DOHH2 (cell line): Measurements from ENCODE around the gene ANK2.

Experiments
- H3F3A ChIP-seq: fragments of 200-600 bp; sonication (generic), shearing (Covaris generic); 2 replicates; pipeline ENCODE4 v1.6.0; 2016; ENCODE audit warnings: antibody characterized with exemption, mild to moderate bottlenecking; ENCODE audit not compliant: control insufficient read depth, insufficient read depth
- H3K27ac ChIP-seq: fragments of 200-600 bp; sonication (generic); 2 replicates; pipeline ENCODE4 v1.5.1; 2014; ENCODE audit warnings: low read depth, mild to moderate bottlenecking, low read length, moderate library complexity
- H3K27me3 ChIP-seq: fragments of 200-600 bp; sonication (generic); 2 replicates; pipeline ENCODE4 v1.6.1; 2014; ENCODE audit warnings: mild to moderate bottlenecking, low read length, mixed read lengths; ENCODE audit not compliant: control insufficient read depth
- H3K36me3 ChIP-seq: fragments of 200-600 bp; sonication (generic); 2 replicates; pipeline ENCODE4 v1.6.1; 2014; ENCODE audit warnings: mild to moderate bottlenecking, low read length, moderate library complexity, mixed read lengths; ENCODE audit not compliant: control insufficient read depth
- H3K4me1 ChIP-seq: fragments of 200-600 bp; sonication (generic); 2 replicates; pipeline ENCODE4 v1.6.1; 2014; ENCODE audit warnings: mild to moderate bottlenecking, low read length, mixed read lengths; ENCODE audit not compliant: control insufficient read depth
- H3K4me2 ChIP-seq: fragments of 200-600 bp; sonication (generic); 2 replicates; pipeline ENCODE4 v1.6.0; 2014; ENCODE audit warnings: mild to moderate bottlenecking, low read length, moderate library complexity
- H3K4me3 ChIP-seq: fragments of 200-600 bp; sonication (generic); 2 replicates; pipeline ENCODE4 v1.5.1; 2014; ENCODE audit warnings: mild to moderate bottlenecking, low read length, mixed read lengths
- H3K79me2 ChIP-seq: fragments of 200-600 bp; sonication (generic); 2 replicates; pipeline ENCODE4 v1.6.1; 2014; ENCODE audit warnings: mild to moderate bottlenecking, low read length, mixed read lengths; ENCODE audit not compliant: control insufficient read depth
- H3K9me2 ChIP-seq: fragments of 200-600 bp; sonication (generic); replicated peaks from 2 replicates; pipeline ENCODE4 v1.6.1; 2014; ENCODE audit warnings: mild to moderate bottlenecking, low read length, mixed read lengths; ENCODE audit not compliant: control insufficient read depth
- H3K9me3 ChIP-seq: fragments of 200-600 bp; sonication (generic); 2 replicates; pipeline ENCODE4 v1.6.1; 2014; ENCODE audit warnings: antibody characterized with exemption, low read length, mixed read lengths; ENCODE audit not compliant: control insufficient read depth, insufficient read depth
- H4K20me1 ChIP-seq: fragments of 200-600 bp; sonication (generic); 2 replicates; pipeline ENCODE4 v1.6.0; 2014; ENCODE audit warnings: low read depth, mild to moderate bottlenecking, antibody characterized with exemption, low read length, moderate library complexity; ENCODE audit not compliant: control insufficient read depth, insufficient read depth
- CTCF ChIP-seq: fragments of 200-600 bp; sonication (generic); IDR thresholded peaks from one replicate; pipeline ENCODE4 v1.5.1; 2014; ENCODE audit warnings: antibody characterized with exemption, mild to moderate bottlenecking, low read depth, low read length; ENCODE audit not compliant: poor library complexity, severe bottlenecking
- EZH2phosphoT487 ChIP-seq: fragments of 200-600 bp; sonication (generic); IDR thresholded peaks from 2 replicates; pipeline ENCODE4 v1.6.1; 2017; ENCODE audit warnings: borderline replicate concordance, mild to moderate bottlenecking, antibody characterized with exemption, low read length, moderate library complexity, mixed read lengths

The ANK2 gene

GRCh38 chr4:113051361-113051760, 1.9 kb downstream of the ANK2 start:
- no peaks in the 10 kb centered on the region for H3K9me2 ChIP-seq
- H3K27me3 ChIP-seq, result no peaks in the 10 kb centered on the region
- no peaks in the 10 kb centered on the region for H3K9me3 ChIP-seq
- no peaks in the 10 kb centered on the region for H3F3A ChIP-seq
- H3K4me1 ChIP-seq, result no peaks in the 10 kb centered on the region
- no peak overlapping the region for H3K4me2 ChIP-seq
- no peaks in the 10 kb centered on the region for H3K36me3 ChIP-seq
- no peaks in the 10 kb centered on the region for H3K79me2 ChIP-seq
- no peak overlapping the region for H3K27ac ChIP-seq
- H4K20me1 ChIP-seq, result no peaks in the 10 kb centered on the region
- TF ChIP-seq EZH2phosphoT487, result no peak
- no peak for TF ChIP-seq CTCF
- H3K4me3 ChIP-seq, result no peak overlapping the region

GRCh38 chr4:113052379-113052951, 3.0 kb downstream of the ANK2 start:
- TF ChIP-seq CTCF, result no peak
- no peak for TF ChIP-seq EZH2phosphoT487
- Histone ChIP-seq H3K36me3 (no peaks in the 10 kb centered on the region), H3K79me2 (no peaks in the 10 kb centered on the region), H4K20me1 (no peaks in the 10 kb centered on the region), H3K9me3 (no peaks in the 10 kb centered on the region), H3K27me3 (no peaks in the 10 kb centered on the region), H3K9me2 (no peaks in the 10 kb centered on the region), H3K4me3 (no peak overlapping the region), H3K27ac (no peak overlapping the region), H3K4me2 (no peak overlapping the region), H3F3A (no peaks in the 10 kb centered on the region), H3K4me1 (no peaks in the 10 kb centered on the region)

- no peaks in the 10 kb centered on the region for H3K9me2 ChIP-seq
- H3K4me3 ChIP-seq, result no peak overlapping the region
- no peak overlapping the region for H3K27ac ChIP-seq
- no peaks in the 10 kb centered on the region for H4K20me1 ChIP-seq
- H3K27me3 ChIP-seq, result no peaks in the 10 kb centered on the region
- H3K4me1 ChIP-seq, result no peaks in the 10 kb centered on the region
- no peaks in the 10 kb centered on the region for H3K36me3 ChIP-seq
- H3K79me2 ChIP-seq, result no peaks in the 10 kb centered on the region
- H3F3A ChIP-seq, result no peaks in the 10 kb centered on the region
- no peak for TF ChIP-seq CTCF
- no peaks in the 10 kb centered on the region for H3K9me3 ChIP-seq
- H3K4me2 ChIP-seq, result no peak overlapping the region
Observed at GRCh38 chr4:113053883-113054282, 4.4 kb downstream of the ANK2 start.
